H1 (cell line): ENCODE measurements around the gene CFAP161. TPM values are rescaled to one million over a fixed set of nuclear protein-coding genes. Genes with fewer than 3 reads are reported as not detected.

ENCODE experiments used
- CTCF ChIA-PET: fragments of 300-600 bp; sonication (Branson Sonifier 250); formaldehyde crosslinking; loops from one replicate; lab custom pipeline; 2021; ENCODE audit not compliant: partially characterized antibody; lab: Charles Lee
- POLR2A ChIA-PET: fragments of 300-600 bp; sonication (Branson Sonifier 250); formaldehyde crosslinking; loops from one replicate; lab custom pipeline; 2021; ENCODE audit warnings: inconsistent platforms; ENCODE audit not compliant: partially characterized antibody; lab: Charles Lee
- DNase-seq, 2 experiments: peaks; one replicate each; pipeline versions ENCODE4 v3.0.0 to v3.0.0-alpha.2; 2010 to 2022; ENCODE audit warnings: low spot score in 2 of 2, low read depth in 1 of 2, mixed read lengths in 1 of 2
- FAIRE-seq: peaks from 2 replicates; lab custom pipeline; 2011; peaks lifted over from hg19 to GRCh38; lab: Jason Lieb, UNC
- H2AFZ ChIP-seq: 2 replicates; pipeline ENCODE4 v1.8.1; 2012; ENCODE audit warnings: low read length, inconsistent platforms
- H2AK5ac ChIP-seq: 2 replicates; pipeline ENCODE4 v1.6.1; 2013; ENCODE audit warnings: low read depth, low read length
- H2BK120ac ChIP-seq: replicated peaks from 2 replicates; pipeline ENCODE3; 2013; ENCODE audit warnings: low read depth, low read length, inconsistent platforms
- H2BK12ac ChIP-seq: 2 replicates; pipeline ENCODE4 v1.6.1; 2013; ENCODE audit warnings: low read depth, low read length
- H2BK15ac ChIP-seq: 2 replicates; pipeline ENCODE4 v1.6.1; 2013; ENCODE audit warnings: low read length
- H2BK20ac ChIP-seq: 2 replicates; pipeline ENCODE4 v1.6.1; 2013; ENCODE audit warnings: low read length
- H2BK5ac ChIP-seq: 2 replicates; pipeline ENCODE4 v1.6.1; 2013; ENCODE audit warnings: low read depth, low read length
- H3K14ac ChIP-seq: 2 replicates; pipeline ENCODE4 v1.6.1; 2013; ENCODE audit warnings: inconsistent platforms; ENCODE audit not compliant: insufficient read length
- H3K18ac ChIP-seq: 2 replicates; pipeline ENCODE4 v1.6.1; 2013; ENCODE audit warnings: low read length; ENCODE audit errors: extremely low read depth
- H3K23ac ChIP-seq: 2 replicates; pipeline ENCODE4 v1.6.1; 2013; ENCODE audit warnings: inconsistent platforms; ENCODE audit not compliant: insufficient read length
- H3K23me2 ChIP-seq: 2 replicates; pipeline ENCODE4 v1.6.1; 2013; ENCODE audit warnings: low read depth, low read length
- H3K27ac ChIP-seq: 2 replicates; pipeline ENCODE4 v1.6.1; 2011; ENCODE audit warnings: low read depth, low read length, inconsistent platforms
- H3K27me3 ChIP-seq, 4 experiments: replicated peaks in 1 of 4; 1 replicate in 1 of 4; 2 replicates in 3 of 4; pipeline versions ENCODE4 v1.6.1 to v1.8.1; 2011 to 2013; ENCODE audit warnings: low read length in 3 of 4, mild to moderate bottlenecking in 3 of 4, inconsistent platforms in 2 of 4, mixed read lengths in 2 of 4, moderate library complexity in 1 of 4; ENCODE audit not compliant: control insufficient read depth in 3 of 4, insufficient read depth in 3 of 4; ENCODE audit errors: extremely low read depth in 1 of 4
- H3K36me3 ChIP-seq, 4 experiments: 2 replicates each; pipeline versions ENCODE4 v1.6.1 to v1.8.1; 2011 to 2013; ENCODE audit warnings: mild to moderate bottlenecking in 4 of 4, low read length in 3 of 4, moderate library complexity in 2 of 4, control low read depth in 1 of 4, inconsistent platforms in 1 of 4; ENCODE audit not compliant: insufficient read depth in 4 of 4, control insufficient read depth in 2 of 4
- H3K4ac ChIP-seq: replicated peaks from 2 replicates; pipeline ENCODE3; 2013; ENCODE audit warnings: low read length, low read depth, mixed read lengths, inconsistent platforms; ENCODE audit not compliant: insufficient read length
- H3K4me1 ChIP-seq, 4 experiments: replicated peaks in 1 of 4; 1 replicate in 1 of 4; 2 replicates in 3 of 4; pipeline versions ENCODE4 v1.6.1 to v1.8.1; 2011 to 2013; ENCODE audit warnings: low read length in 3 of 4, inconsistent platforms in 2 of 4, mixed read lengths in 1 of 4; ENCODE audit not compliant: insufficient read depth in 4 of 4, control insufficient read depth in 3 of 4
- H3K4me2 ChIP-seq, 2 experiments: 2 replicates each; pipeline versions ENCODE4 v1.6.1 to v1.8.1; 2011 to 2013; ENCODE audit warnings: low read depth in 2 of 2, low read length in 2 of 2, control low read depth in 1 of 2, inconsistent platforms in 1 of 2, mild to moderate bottlenecking in 1 of 2; ENCODE audit not compliant: insufficient read depth in 1 of 2
- H3K4me3 ChIP-seq, 4 experiments: fragments of 200-600, 300-600 bp in 1 of 4; sonication (generic), shearing (Covaris generic), sonication (Bioruptor Twin) in 1 of 4; 2 replicates each; pipeline versions ENCODE4 v1.5.1 to v1.8.1; 2011 to 2016; ENCODE audit warnings: low read length in 4 of 4, low read depth in 3 of 4, control low read depth in 2 of 4, inconsistent platforms in 2 of 4, mild to moderate bottlenecking in 2 of 4, mixed read lengths in 1 of 4, moderate library complexity in 1 of 4; ENCODE audit not compliant: insufficient read depth in 2 of 4; ENCODE audit errors: extremely low read depth in 1 of 4
- H3K56ac ChIP-seq: replicated peaks from 2 replicates; pipeline ENCODE3; 2013; ENCODE audit warnings: low read depth, mild to moderate bottlenecking, mixed read lengths, low read length, inconsistent platforms; ENCODE audit not compliant: insufficient read length
- H3K79me1 ChIP-seq: 2 replicates; pipeline ENCODE4 v1.6.1; 2013; ENCODE audit warnings: low read depth, low read length, control low read depth
- H3K79me2 ChIP-seq, 2 experiments: 2 replicates each; pipeline versions ENCODE4 v1.6.1 to v1.8.1; 2012 to 2013; ENCODE audit warnings: low read length in 2 of 2, mild to moderate bottlenecking in 2 of 2, inconsistent platforms in 1 of 2; ENCODE audit not compliant: insufficient read depth in 2 of 2, control insufficient read depth in 1 of 2
- H3K9ac ChIP-seq, 4 experiments: replicated peaks in 1 of 4; 1 replicate in 1 of 4; 2 replicates in 3 of 4; pipeline versions ENCODE4 v1.6.1 to v1.8.1; 2011 to 2013; ENCODE audit warnings: low read depth in 3 of 4, low read length in 3 of 4, control low read depth in 2 of 4, mild to moderate bottlenecking in 2 of 4, moderate library complexity in 2 of 4, inconsistent platforms in 1 of 4; ENCODE audit errors: extremely low read depth in 1 of 4
- H3K9me3 ChIP-seq, 2 experiments: 2 replicates each; pipeline versions ENCODE4 v1.6.1 to v1.8.1; 2012 to 2013; ENCODE audit warnings: mild to moderate bottlenecking in 2 of 2, moderate library complexity in 2 of 2, control low read depth in 1 of 2, inconsistent platforms in 1 of 2, low read depth in 1 of 2, low read length in 1 of 2, mixed read lengths in 1 of 2; ENCODE audit not compliant: insufficient read depth in 2 of 2
- H4K20me1 ChIP-seq, 2 experiments: replicated peaks in 1 of 2; 2 replicates each; pipeline versions ENCODE3 to v1.8.1; 2011 to 2013; ENCODE audit warnings: inconsistent platforms in 2 of 2, low read length in 2 of 2, mild to moderate bottlenecking in 1 of 2; ENCODE audit not compliant: insufficient read depth in 2 of 2, control insufficient read depth in 1 of 2
- H4K5ac ChIP-seq: 2 replicates; pipeline ENCODE4 v1.6.1; 2013; ENCODE audit warnings: low read length, low read depth, mixed read lengths, inconsistent platforms; ENCODE audit not compliant: insufficient read length
- H4K8ac ChIP-seq: 2 replicates; pipeline ENCODE4 v1.8.0; 2013; ENCODE audit warnings: mild to moderate bottlenecking, moderate library complexity, low read length, inconsistent platforms; ENCODE audit not compliant: insufficient read depth; ENCODE audit errors: extremely low read depth
- H4K91ac ChIP-seq: replicated peaks from 2 replicates; pipeline ENCODE3; 2013; ENCODE audit warnings: low read length, mixed read lengths, inconsistent platforms; ENCODE audit not compliant: insufficient read length
- RAD21 ChIP-seq, 2 experiments: IDR thresholded peaks in 1 of 2; conservative IDR thresholded peaks in 1 of 2; 2 replicates each; pipeline ENCODE4 v1.6.1; 2011; ENCODE audit warnings: low read depth in 2 of 2, low read length in 2 of 2, improper control_type of control experiment in 1 of 2, inconsistent platforms in 1 of 2, mild to moderate bottlenecking in 1 of 2, moderate library complexity in 1 of 2
- RNF2 ChIP-seq: fragments of 200-900, 300-1000 bp; sonication (generic); IDR thresholded peaks from 2 replicates; pipeline ENCODE4 v1.7.1; 2016; ENCODE audit warnings: borderline replicate concordance, low read depth, mild to moderate bottlenecking, antibody characterized with exemption, low read length; ENCODE audit not compliant: poor library complexity, severe bottlenecking; ENCODE audit errors: missing control alignments
- WGBS, 2 experiments: shearing (Covaris generic) in 1 of 2; methylation state at CpG; one replicate each; pipeline versions ENCODE4 v1.1.6 to v1.1.7; 2013 to 2015; ENCODE audit warnings: low lambda C conversion rate in 2 of 2, mixed read lengths in 2 of 2, inconsistent platforms in 1 of 2, low coverage in 1 of 2, missing lambda C conversion rate in 1 of 2; ENCODE audit not compliant: insufficient replicate concordance in 2 of 2, insufficient coverage in 1 of 2, insufficient read length in 1 of 2; ENCODE audit errors: extremely low coverage in 1 of 2, missing lambda C conversion rate in 1 of 2; 5-methylcytosine and 5-hydroxymethylcytosine counted together
- polyA plus RNA-seq, 7 experiments: library from polyadenylated mRNA; depleted of rRNA in 3 of 7; stranded (reverse) in 5 of 7; unstranded in 2 of 7; fragments of >200 nt in 5 of 7; fragments of 200-250 nt in 2 of 7; gene quantifications; 1 replicate in 5 of 7; 2 replicates in 1 of 7; 4 replicates in 1 of 7; pipeline versions ENCODE4 v1.2.1 to v1.2.3, GENCODE V29; 2011 to 2013; ENCODE audit warnings: missing spikeins in 2 of 7, mixed read lengths in 2 of 7
- total RNA-seq: library from RNA; stranded (reverse); fragmentation: NEBNext Ultra II Directional; extraction: Animal tissue kit (Norgen Biotek cat#: 25700); gene quantifications from 2 replicates; pipeline ENCODE4 v1.2.1, GENCODE V29; 2021
- TF ChIP-seq, protein P1 (sequence below), 3 experiments: IDR thresholded peaks; 1 replicate in 2 of 3; 2 replicates in 1 of 3; pipeline versions ENCODE4 v1.5.1 to v1.6.1; 2011; ENCODE audit warnings: low read length in 3 of 3, mild to moderate bottlenecking in 3 of 3, inconsistent platforms in 2 of 3, low read depth in 1 of 3, moderate library complexity in 1 of 3; ENCODE audit not compliant: insufficient read depth in 1 of 3; ENCODE audit errors: control extremely low read depth in 1 of 3

The CFAP161 gene
- total and polyA plus RNA-seq, 2 of the 8 experiments (the other 6 are each of a cell fraction or from before 2014, with no cell fraction given), result 0.05 TPM; not detected in 1

- POLR2A ChIA-PET, result no interaction called here
- Histone ChIP-seq H3K79me2 (no peaks in the 10 kb centered on the region), H2AFZ (no peak overlapping the region), H2BK12ac (no peak overlapping the region), H3K4me3 (no peak overlapping the region), H3K27me3 (no peaks in the 10 kb centered on the region), H3K36me3 (no peaks in the 10 kb centered on the region), H3K4me2 (no peak overlapping the region), H3K79me1 (no peaks in the 10 kb centered on the region), H3K56ac (no peak overlapping the region), H3K23ac (no peak overlapping the region), H3K14ac (no peak overlapping the region), H4K20me1 (no peaks in the 10 kb centered on the region), H4K91ac (no peak overlapping the region), H3K23me2 (no peaks in the 10 kb centered on the region), H2BK120ac (no peak overlapping the region), H3K27ac (no peak overlapping the region), H2BK20ac (no peak overlapping the region), H3K4me1 (no peaks in the 10 kb centered on the region), H3K9me3 (no peaks in the 10 kb centered on the region), H2AK5ac (no peak overlapping the region), H3K4ac (no peak overlapping the region), H4K8ac (no peak overlapping the region), H2BK15ac (no peak overlapping the region), H3K18ac (no peak overlapping the region), H2BK5ac (no peak overlapping the region), H4K5ac (no peak overlapping the region), H3K9ac (no peak overlapping the region)
- CTCF ChIA-PET, result interaction anchor here (0.9 to 11.9 kb wide), 5 partner anchors 9 to 114 kb away, joined by 3 to 162 read pairs (median 4); no protein-coding TSS in a partner anchor
- no peak for DNase-seq
- 81% methylated on average over 4 of the region's 4 CpGs; no CpG with 5 or more reads in 1 of the 2 experiments for WGBS, 2 experiments
- TF ChIP-seq RNF2, result no peak
- peak in 1 of 2 experiments; percentile 15; a peak in 1 of 4 replicates for TF ChIP-seq RAD21 (IDR thresholded peaks at IDR 0.05 in 1 of 2, conservative IDR thresholded peaks at IDR 0.05 in 1 of 2; ENCODE audit: low read depth in 2 of 2, low read length in 2 of 2)
- TF ChIP-seq, protein P1, sequence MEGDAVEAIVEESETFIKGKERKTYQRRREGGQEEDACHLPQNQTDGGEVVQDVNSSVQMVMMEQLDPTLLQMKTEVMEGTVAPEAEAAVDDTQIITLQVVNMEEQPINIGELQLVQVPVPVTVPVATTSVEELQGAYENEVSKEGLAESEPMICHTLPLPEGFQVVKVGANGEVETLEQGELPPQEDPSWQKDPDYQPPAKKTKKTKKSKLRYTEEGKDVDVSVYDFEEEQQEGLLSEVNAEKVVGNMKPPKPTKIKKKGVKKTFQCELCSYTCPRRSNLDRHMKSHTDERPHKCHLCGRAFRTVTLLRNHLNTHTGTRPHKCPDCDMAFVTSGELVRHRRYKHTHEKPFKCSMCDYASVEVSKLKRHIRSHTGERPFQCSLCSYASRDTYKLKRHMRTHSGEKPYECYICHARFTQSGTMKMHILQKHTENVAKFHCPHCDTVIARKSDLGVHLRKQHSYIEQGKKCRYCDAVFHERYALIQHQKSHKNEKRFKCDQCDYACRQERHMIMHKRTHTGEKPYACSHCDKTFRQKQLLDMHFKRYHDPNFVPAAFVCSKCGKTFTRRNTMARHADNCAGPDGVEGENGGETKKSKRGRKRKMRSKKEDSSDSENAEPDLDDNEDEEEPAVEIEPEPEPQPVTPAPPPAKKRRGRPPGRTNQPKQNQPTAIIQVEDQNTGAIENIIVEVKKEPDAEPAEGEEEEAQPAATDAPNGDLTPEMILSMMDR (IDR thresholded peaks at IDR 0.05; ENCODE audit: control extremely low read depth in 1 of 3, insufficient read depth in 1 of 3, low read depth in 1 of 3, low read length in 3 of 3), result peak in 1 of 3 experiments; percentile 7; a peak in 1 of 4 replicates
- no peak for FAIRE-seq
These were observed 18.3 kb downstream of the CFAP161 start for GRCh38 chr15:81152339-81152738.
